Measurements from ENCODE around the gene OSGIN1.
"Not testable (repeated sequence)": the region's sequence is repeated elsewhere in the genome, so short reads cannot be mapped to it uniquely, and the experiment has no call there.

The OSGIN1 gene

GRCh38 chr16:83942074-83942473 lies 11.0 kb upstream of the OSGIN1 start:
- DNase-seq, result no peak

DNA sequence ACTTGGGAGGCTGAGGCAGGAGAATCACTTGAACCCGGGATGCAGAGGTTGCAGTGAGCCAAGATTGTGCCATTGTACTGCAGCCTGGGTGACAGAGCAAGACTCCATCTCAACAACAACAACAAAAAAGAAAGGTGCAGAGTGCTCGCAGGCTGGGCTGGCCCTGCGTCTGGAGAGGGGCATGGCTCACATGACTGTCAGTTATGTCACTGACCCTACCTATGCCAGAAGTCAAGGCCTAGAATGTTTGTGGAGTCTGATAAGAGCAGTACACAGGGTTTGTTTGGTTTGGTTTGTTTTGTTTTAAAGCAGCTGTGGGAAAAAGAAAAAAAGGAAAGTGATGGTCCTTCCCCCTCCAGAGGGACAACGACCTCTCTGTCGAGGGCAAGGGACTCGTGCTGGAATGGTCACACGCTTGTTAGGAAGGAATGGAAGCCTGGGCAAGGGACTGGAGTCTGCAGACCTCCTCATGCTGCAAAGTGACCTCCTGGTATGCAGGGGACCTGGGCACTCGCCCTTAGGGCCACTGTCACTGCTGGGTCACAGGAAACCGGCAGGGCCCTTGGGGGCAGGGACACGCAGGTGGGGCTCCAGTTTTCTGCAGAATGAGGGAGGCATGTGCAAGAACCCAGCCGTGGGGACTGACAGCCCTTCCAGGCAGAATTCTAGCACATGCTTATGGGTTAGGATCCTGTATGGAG lies 10.1 kb upstream of the OSGIN1 start:
- DNase-seq, result no peak

DNA sequence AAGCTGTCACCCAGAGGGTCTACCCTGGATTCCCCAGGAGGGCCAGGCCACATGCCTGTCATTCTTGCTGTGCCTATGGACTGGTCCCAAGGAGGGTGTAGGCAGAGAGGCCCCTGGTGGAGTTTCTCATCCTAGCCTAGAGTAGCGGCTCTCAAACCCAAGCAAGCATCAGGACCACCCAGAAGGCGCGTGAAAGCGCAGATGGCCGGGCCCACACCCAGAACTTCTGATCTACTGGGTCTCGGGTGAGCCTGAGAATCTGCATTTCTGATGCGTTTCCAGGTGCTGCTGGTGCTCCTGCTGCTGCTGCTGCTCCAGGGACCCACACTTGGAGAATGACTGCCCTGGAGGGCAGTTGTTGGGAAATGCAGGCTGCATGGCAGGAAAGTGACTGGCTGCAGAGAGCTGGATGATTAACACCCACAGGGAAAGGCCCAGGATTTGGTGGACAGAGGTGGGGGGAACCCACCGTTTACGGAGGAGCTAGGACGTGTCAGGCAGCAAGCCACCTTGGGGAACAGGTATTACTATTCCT lies 9.5 kb upstream of the OSGIN1 start:
- no peak for DNase-seq

- no peak for DNase-seq
Measured at GRCh38 chr16:83945587-83945986, 7.5 kb upstream of the OSGIN1 start.

DNA sequence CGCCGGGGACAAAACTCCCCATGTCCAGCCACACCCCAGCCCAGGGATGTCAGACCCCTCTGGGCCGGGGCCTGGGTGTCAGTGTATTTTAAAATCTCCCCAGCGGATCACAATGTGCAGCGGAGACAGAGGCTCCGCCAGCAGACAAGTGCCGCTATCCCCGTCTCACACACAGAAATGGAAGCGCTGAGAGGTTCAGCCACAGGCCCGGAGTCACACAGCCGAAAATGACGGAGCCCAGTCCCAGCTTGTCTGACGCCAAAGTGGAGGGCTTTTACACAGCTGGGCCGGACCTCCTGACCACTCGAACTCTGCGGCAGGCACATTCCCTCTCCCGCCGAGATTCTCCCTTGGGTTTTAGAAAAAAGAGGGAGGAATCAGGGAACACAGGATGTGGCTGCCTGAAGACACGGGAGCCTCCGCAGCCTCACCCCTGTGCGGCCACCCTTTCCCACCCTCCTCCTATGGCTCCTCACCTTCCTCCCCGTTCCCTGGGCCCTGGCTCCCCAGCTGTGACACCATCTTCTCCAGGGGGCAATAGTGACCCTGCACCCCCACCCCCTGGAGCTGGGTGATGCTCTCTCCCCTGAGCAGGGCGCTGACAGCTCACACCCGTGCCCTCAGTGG lies 6.8 kb upstream of the OSGIN1 start:
- DNase-seq, result no peak

DNA sequence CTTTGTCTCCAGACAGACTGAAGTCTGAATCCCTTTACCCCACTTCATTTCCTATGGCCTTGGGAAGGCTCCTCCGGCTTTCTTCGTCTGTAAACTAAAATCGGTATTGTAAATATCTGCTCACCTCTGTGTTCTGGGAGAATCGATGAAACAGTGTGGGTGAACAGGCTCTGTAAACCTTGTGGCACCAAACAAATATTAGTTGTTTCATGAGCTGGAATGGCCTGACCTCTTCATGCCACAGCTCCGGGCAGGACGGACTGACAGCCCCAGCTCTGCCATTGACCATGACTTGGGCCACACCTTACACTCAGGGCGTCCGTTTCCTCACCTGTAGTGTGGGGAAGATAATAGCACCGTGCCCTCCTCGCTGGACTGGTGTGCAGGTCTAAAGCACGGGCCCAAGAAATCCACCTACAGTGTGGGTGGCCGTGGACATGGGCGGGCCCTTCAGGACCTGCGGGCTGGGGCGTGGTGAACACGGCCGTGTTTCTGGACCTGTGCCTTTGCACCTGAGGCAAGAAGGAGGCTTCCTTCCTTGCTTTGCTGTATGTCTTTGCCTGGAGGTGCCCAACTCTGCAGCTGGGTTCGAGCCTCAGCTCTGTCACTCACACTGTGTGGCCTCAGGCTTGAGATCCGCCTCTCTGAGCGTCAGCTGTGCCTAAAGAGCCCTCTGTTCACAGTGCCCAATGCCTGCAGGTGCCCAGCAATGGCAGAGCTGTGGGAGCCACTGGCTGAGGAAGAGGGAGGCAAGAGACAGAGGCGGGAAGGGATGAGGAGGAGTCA lies 6.1 kb upstream of the OSGIN1 start:
- no peak for DNase-seq

DNA sequence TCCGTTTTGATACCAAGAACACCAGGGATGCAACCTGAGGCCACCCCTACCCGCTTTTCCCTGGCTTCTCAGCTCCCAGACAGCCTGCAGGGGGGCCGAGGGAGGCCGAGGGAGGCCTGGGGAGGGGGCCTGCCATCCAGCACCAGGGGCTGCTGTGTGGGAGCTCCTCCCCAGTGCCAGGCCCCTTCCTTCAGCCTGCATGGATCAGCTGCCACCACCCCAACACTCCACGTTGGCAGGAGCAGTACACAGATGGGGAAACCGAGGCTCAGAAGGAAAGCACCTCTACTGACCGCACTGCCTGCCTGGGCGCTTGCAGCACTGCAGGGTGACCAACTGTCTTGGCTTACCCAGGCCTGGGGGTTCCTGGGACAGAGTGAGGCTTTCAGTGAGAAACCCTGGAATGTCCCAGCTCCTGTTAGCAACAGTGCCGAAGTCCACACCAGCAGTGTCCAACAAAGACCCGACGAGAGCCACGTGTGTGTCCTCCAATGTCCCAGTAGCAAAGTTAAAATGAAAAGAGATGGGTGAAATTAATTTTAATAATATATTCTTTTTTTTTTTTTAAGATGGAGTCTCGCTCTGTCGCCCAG lies 5.3 kb upstream of the OSGIN1 start:
- DNase-seq, result no peak

DNA sequence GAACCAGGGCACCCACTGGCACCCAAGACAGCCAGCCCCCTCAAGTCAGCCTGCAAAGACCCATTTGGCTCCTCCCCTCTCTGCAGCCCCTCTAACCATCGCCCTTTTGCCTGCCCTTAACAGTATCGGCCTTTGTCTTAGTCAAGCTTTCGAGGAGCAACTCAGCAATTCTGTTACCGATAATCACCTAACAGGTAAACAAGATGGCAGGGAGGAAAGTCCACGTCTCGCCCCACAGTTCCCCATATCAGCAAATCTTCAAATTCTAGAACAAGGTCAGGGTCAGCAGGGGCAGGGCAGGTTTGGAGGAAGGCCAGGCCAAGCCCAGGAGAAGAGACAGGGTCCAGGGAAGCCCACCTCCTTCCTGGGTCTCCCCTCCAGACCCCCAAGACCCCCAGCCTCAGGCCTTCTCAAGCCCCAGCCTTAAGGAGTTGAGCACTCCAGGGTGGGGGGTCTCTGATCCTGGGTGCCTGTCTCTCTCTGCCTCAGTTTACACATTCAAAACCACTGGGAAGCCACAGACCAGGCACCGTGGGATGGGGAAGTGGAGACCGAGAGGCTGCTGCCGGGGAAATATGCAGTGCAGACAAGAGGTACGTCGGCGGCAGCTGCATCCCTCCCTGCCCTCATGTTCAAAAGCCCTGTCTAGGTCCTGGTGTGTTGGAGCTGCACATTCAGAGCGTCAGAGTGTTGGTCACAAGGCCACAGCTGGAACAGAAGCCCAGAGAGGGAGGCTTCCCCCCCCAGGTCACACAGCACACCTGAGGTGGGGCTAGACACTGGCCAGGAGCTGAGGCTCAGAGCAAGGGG lies 3.9 kb upstream of the OSGIN1 start:
- no peak for DNase-seq

DNA sequence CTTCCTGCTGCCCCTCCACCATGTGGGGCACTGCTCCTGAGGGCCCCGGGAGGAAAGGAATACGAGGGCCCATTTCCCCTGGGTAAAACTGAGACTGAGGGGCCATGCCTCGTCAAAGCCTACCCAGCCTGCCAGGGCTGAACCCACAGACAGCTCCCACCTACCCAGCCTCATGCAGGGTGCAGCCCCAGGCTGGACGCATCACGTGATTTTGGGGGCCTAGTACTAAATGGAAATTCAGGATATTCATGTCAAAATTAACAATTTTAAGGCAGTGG lies 3.4 kb upstream of the OSGIN1 start:
- DNase-seq, result no peak

DNA sequence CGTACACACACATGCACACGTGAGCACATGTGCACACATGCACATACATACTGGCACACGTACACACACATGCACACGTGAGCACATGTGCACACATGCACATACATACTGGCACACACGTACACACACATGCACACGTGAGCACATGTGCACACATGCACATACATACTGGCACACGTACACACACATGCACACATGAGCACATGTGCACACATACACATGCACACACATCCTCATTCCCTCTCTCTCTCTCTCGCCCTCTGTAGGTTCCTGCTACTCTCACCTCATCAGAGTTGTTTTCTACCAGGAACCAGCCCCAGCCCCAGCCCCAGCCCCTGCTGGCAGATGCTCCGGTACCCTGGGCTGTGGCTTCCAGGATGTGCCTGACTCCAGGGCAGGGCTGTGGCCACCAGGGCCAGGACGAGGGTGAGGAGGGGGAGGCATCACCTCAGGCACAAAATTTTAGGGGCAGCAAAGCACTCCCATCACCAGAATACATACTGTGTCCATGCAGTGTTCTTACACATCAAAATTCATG lies 2.1 kb upstream of the OSGIN1 start:
- not testable (repeated sequence) for DNase-seq

GRCh38 chr16:83951544-83951943 lies 1.5 kb upstream of the OSGIN1 start:
- no peak for DNase-seq

GRCh38 chr16:83952587-83952939 lies 477 bp upstream of the OSGIN1 start:
- no peak for DNase-seq

DNA sequence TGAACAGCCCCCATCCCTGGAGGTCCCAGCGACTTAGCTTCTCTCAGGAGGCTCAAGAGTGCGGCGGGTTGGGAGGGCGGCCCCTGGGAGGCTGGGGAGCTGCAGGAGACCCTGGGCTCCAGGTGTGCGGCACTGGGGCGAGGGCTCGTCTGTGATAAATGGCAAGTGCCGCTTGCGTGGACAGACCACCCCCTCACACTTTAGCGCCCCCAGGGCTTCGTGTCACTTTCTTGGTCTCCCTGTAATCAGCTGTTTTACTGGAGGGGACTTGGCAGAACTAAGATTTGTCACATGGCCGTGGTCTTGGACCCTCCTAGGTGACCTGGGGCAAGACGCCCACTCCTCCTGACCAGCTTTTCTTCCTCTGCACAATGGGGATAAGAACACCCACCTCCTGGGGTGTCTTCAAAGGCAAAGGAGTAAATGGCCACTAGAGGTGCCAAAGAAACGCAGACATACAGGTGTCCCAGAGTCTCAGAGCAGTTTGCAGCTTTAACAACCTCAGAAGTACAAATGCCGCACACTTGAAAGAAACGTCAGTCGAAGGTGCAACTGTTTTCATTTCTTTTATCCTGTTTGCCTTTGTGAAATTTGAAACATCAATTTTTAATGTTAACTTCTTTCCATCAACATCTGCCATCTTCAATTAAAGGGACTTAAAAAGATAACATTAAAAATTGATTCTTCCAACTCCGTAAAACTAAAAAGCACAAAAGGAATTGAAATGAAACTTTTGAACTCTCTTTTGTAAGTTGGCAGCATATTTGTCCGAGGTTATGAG lies 946 bp downstream of the OSGIN1 start:
- DNase-seq, result no peak

- DNase-seq, result no peak
Measured at GRCh38 chr16:83954577-83955016, 1.6 kb downstream of the OSGIN1 start.

- no peak for DNase-seq
Measured at GRCh38 chr16:83955218-83956130, 2.4 kb downstream of the OSGIN1 start.

- peak; percentile 34 for DNase-seq
Measured at GRCh38 chr16:83956336-83957289, 3.6 kb downstream of the OSGIN1 start.

- DNase-seq, result no peak
Measured at GRCh38 chr16:83957296-83957855, 4.3 kb downstream of the OSGIN1 start.

GRCh38 chr16:83958137-83958845 lies 5.3 kb downstream of the OSGIN1 start:
- DNase-seq, result no peak

Data from activated gamma-delta T cell (primary cell).